Neural crest cell (in vitro differentiated cells): ENCODE data around the gene C16orf90. TPM values are rescaled to one million over a fixed set of nuclear protein-coding genes. Genes with fewer than 3 reads are reported as not detected.

ENCODE experiments used
- DNase-seq: peaks from one replicate; pipeline ENCODE4 v3.0.0; 2021; ENCODE audit warnings: low read depth, mixed read lengths, low spot score
- H3K27ac Mint-ChIP-seq: one replicate; pipeline ENCODE4 v1.8.0; 2021; ENCODE audit warnings: mild to moderate bottlenecking, mixed read lengths; ENCODE audit not compliant: unreplicated experiment
- H3K27me3 Mint-ChIP-seq: 2 replicates; pipeline ENCODE4 v1.8.0; 2021; ENCODE audit warnings: low read depth, mild to moderate bottlenecking, mixed read lengths
- H3K36me3 Mint-ChIP-seq: 2 replicates; pipeline ENCODE4 v1.8.0; 2021; ENCODE audit warnings: low read depth, mild to moderate bottlenecking, mixed read lengths
- H3K4me1 Mint-ChIP-seq: 2 replicates; pipeline ENCODE4 v1.8.0; 2021; ENCODE audit warnings: mixed read lengths
- H3K4me3 Mint-ChIP-seq: one replicate; pipeline ENCODE4 v1.8.0; 2021; ENCODE audit warnings: mild to moderate bottlenecking, mixed read lengths
- H3K9me3 Mint-ChIP-seq: 2 replicates; pipeline ENCODE4 v1.8.0; 2021; ENCODE audit warnings: mixed read lengths
- CTCF ChIP-seq: fragments of 200-600 bp; sonication (generic); conservative IDR thresholded peaks from 2 replicates; pipeline ENCODE4 v1.5.0; 2021; ENCODE audit warnings: antibody characterized with exemption, mild to moderate bottlenecking
- total RNA-seq: library from RNA; stranded (reverse); gene quantifications from 2 replicates; pipeline ENCODE4 v1.2.1, GENCODE V29; 2021

The C16orf90 gene
- total RNA-seq, 1 donor from 2014 or later, result not detected

DNA sequence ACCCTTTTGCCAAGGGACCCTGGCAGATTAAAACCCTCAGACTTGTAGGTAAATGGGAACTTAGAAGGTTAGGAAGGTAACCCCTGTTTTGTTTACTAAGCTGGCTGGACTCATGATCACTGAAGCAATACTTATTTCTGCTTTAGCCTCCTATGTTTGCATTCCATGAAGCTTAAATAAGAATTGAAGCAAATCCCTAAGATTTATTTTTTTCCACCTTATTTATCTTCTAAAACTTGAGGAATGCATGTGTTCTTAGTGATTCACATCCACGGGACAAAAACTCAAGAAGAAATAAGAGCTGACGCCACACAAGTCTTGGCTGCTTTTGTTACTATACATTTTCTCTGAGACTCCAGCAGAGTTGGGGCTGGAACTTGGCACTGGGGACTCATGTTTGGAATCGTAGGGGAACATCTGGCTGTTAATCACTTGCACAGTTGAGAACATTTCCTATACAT lies 41.0 kb upstream of the C16orf90 start:
- Mint-ChIP-seq H3K4me1 (no peaks in the 10 kb centered on the region), H3K27me3 (no peaks in the 10 kb centered on the region), H3K36me3 (peaks cover 7% of the 10 kb centered on the region), H3K4me3 (no peak overlapping the region), H3K27ac (no peak overlapping the region), H3K9me3 (no peaks in the 10 kb centered on the region)
- no peak for DNase-seq
- TF ChIP-seq CTCF, result no peak

GRCh38 chr16:3534126-3534525 lies 38.8 kb upstream of the C16orf90 start:
- no peak overlapping the region for H3K4me3 Mint-ChIP-seq
- H3K36me3 Mint-ChIP-seq, result peaks cover 10% of the 10 kb centered on the region
- H3K4me1 Mint-ChIP-seq, result no peaks in the 10 kb centered on the region
- TF ChIP-seq CTCF, result no peak
- H3K27ac Mint-ChIP-seq, result peak overlapping the region; percentile 48
- H3K9me3 Mint-ChIP-seq, result no peaks in the 10 kb centered on the region
- no peak for DNase-seq
- no peaks in the 10 kb centered on the region for H3K27me3 Mint-ChIP-seq

DNA sequence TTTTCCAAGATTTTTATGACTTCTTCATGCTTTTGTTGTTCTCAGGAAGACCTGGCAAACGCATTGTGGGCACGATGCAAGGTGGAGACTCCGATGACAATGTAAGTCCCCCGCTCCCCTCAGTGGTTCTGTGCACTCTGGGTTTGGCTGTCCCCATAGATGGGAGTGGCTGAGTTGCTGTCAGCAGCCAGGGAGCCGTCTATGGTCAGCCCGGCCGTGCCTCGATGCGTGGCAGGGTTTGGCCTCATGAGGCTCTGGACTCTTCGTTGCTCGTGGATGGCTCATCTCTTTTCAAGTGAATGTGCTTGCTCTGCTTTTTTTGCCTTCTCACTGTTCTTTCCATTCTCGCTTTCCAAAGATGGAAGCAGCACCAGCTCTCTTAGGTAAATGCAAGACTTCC lies 37.5 kb upstream of the C16orf90 start:
- DNase-seq, result no peak
- Mint-ChIP-seq H3K27ac (no peak overlapping the region), H3K4me3 (no peak overlapping the region), H3K36me3 (peaks cover 22% of the 10 kb centered on the region), H3K9me3 (no peaks in the 10 kb centered on the region), H3K27me3 (no peaks in the 10 kb centered on the region), H3K4me1 (no peaks in the 10 kb centered on the region)
- TF ChIP-seq CTCF, result no peak

DNA sequence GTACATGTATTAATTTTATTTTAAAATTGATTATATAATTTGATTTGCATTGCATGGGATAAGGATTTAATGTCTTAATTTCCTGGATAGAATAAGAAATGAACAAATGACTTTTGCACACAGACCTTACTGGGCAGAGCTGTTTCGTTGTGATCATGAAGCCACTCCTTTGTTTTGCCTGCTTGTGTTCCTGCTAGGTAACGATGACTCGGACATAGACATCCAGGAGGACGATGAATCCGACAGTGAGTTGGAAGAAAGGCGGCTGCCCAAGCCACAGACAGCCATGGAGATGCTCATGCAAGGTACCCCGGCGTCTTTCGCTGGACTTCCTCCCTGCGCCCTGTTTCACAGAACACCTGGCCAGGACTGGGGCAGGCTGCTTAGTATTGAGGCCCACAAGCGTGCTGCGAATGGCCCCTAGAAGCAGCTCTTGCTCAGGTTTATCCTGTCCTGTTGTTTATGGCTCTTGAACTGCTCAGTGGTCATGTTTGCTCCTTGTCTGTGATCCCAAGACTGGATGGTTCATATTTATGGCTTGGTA lies 35.2 kb upstream of the C16orf90 start:
- Mint-ChIP-seq H3K9me3 (no peaks in the 10 kb centered on the region), H3K4me1 (no peaks in the 10 kb centered on the region), H3K4me3 (no peak overlapping the region), H3K36me3 (peaks cover 30% of the 10 kb centered on the region), H3K27ac (no peak overlapping the region), H3K27me3 (no peaks in the 10 kb centered on the region)
- DNase-seq, result no peak
- TF ChIP-seq CTCF, result no peak

DNA sequence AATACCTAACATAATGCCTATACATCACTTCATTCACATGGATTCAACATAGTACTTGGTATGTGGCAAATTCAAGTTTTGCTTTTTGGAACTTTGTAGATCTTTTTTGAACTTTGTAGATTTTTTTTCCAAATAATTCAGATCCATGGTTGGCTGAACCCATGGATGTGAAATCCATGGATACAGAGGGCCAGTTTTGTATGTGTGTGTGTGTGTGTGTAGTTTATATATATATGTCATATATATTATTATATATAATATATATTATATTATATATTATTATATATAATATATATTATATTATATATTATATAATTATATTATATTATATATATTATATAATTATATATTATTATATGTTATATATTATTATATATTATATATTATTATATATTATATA lies 33.9 kb upstream of the C16orf90 start:
- Mint-ChIP-seq H3K27me3 (no peaks in the 10 kb centered on the region), H3K4me3 (no peak overlapping the region), H3K4me1 (no peaks in the 10 kb centered on the region), H3K9me3 (no peaks in the 10 kb centered on the region), H3K36me3 (peaks cover 34% of the 10 kb centered on the region), H3K27ac (no peak overlapping the region)
- DNase-seq, result no peak
- no peak for TF ChIP-seq CTCF
